Skeletal muscle tissue (tissue), 4 donors: ENCODE results near the gene UMAD1. TPM values are rescaled to one million over a fixed set of nuclear protein-coding genes. Genes with fewer than 3 reads are reported as not detected.

ENCODE experiments used
- H3K27ac ChIP-seq: one replicate; pipeline ENCODE4 v1.7.0; 2013; ENCODE audit warnings: mild to moderate bottlenecking, low read depth, low read length, inconsistent platforms
- H3K27me3 ChIP-seq, 3 donors: one replicate each; pipeline ENCODE4 v1.7.0; 2013; ENCODE audit warnings: low read length in 3 of 3; ENCODE audit not compliant: control insufficient read depth in 3 of 3, insufficient read depth in 3 of 3
- H3K36me3 ChIP-seq, 3 donors: one replicate each; pipeline ENCODE4 v1.7.0; 2013; ENCODE audit warnings: low read length in 3 of 3; ENCODE audit not compliant: control insufficient read depth in 3 of 3, insufficient read depth in 3 of 3
- H3K4me1 ChIP-seq, 3 donors: one replicate each; pipeline ENCODE4 v1.7.0; 2013; ENCODE audit warnings: low read length in 3 of 3, mild to moderate bottlenecking in 3 of 3; ENCODE audit not compliant: control insufficient read depth in 3 of 3, insufficient read depth in 3 of 3
- H3K4me3 ChIP-seq, 3 donors: one replicate each; pipeline ENCODE4 v1.7.0; 2013; ENCODE audit warnings: low read length in 3 of 3
- H3K9ac ChIP-seq, 3 donors: one replicate each; pipeline ENCODE4 v1.7.0; 2013; ENCODE audit warnings: low read length in 3 of 3, mild to moderate bottlenecking in 3 of 3, moderate library complexity in 2 of 3, low read depth in 1 of 3
- H3K9me3 ChIP-seq, 3 donors: one replicate each; pipeline ENCODE4 v1.7.0; 2013; ENCODE audit warnings: low read length in 3 of 3; ENCODE audit not compliant: control insufficient read depth in 3 of 3
- total RNA-seq: library from RNA; depleted of rRNA; stranded (reverse); fragments of >200 nt; gene quantifications from one replicate; pipeline ENCODE4 v1.2.3, GENCODE V29; 2014
- donor health status: Osteomylitis.

UMAD1 gene
- total RNA-seq, 1 donor from 2014 or later, result 5.2 TPM

DNA sequence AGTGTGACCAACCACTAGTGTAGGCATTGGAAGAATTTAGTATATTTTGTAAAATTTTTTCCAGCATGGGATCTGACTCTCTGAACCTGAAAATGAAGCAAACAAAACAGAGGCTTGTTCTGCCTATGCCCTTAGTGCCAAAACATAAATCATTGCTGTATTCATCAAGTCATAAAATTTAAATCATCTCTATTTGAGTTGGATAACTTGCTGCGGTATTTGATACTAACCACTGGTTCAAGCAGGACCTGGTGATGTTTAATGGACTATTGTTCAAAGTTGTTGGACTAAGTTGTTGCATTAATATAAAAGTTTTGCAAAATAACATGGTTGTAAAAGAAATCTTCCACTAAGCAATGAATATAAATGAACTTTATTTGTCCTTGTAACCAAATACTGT, 97.6 kb downstream of the UMAD1 start:
- Histone ChIP-seq H3K36me3 (no peaks in the 10 kb centered on the region), H3K4me1 (peaks cover 0 to 3% (median 2%) of the 10 kb centered on the region in 3 donors), H3K4me3 (no peak overlapping the region), H3K27me3 (no peaks in the 10 kb centered on the region), H3K27ac (no peak overlapping the region), H3K9me3 (no peaks in the 10 kb centered on the region), H3K9ac (no peak overlapping the region)

DNA sequence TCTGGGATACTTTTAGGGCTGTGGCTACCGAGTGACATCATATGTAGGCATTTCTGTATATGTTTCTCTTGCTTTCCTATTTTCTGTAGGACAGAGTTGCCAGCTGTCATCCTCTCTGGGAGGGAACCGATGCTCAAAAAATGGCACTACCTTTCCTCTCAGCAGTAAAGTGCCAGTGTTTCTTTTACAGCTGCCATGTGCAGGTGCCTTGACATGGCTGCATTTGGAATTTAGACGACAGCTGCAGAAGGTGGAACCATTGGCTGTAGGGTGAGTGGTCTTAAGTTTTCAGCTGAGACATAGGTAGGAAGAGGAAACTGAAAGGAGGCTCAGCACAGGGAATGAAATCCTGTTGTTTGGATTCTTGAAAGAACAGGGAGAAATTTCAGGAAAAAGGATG, 98.1 kb downstream of the UMAD1 start:
- H3K27me3 ChIP-seq, result no peaks in the 10 kb centered on the region
- peaks cover 0 to 3% (median 2%) of the 10 kb centered on the region in 3 donors for H3K4me1 ChIP-seq
- H3K4me3 ChIP-seq, result no peak overlapping the region
- no peak overlapping the region for H3K9ac ChIP-seq
- H3K9me3 ChIP-seq, result no peaks in the 10 kb centered on the region
- no peaks in the 10 kb centered on the region for H3K36me3 ChIP-seq
- H3K27ac ChIP-seq, result no peak overlapping the region

DNA sequence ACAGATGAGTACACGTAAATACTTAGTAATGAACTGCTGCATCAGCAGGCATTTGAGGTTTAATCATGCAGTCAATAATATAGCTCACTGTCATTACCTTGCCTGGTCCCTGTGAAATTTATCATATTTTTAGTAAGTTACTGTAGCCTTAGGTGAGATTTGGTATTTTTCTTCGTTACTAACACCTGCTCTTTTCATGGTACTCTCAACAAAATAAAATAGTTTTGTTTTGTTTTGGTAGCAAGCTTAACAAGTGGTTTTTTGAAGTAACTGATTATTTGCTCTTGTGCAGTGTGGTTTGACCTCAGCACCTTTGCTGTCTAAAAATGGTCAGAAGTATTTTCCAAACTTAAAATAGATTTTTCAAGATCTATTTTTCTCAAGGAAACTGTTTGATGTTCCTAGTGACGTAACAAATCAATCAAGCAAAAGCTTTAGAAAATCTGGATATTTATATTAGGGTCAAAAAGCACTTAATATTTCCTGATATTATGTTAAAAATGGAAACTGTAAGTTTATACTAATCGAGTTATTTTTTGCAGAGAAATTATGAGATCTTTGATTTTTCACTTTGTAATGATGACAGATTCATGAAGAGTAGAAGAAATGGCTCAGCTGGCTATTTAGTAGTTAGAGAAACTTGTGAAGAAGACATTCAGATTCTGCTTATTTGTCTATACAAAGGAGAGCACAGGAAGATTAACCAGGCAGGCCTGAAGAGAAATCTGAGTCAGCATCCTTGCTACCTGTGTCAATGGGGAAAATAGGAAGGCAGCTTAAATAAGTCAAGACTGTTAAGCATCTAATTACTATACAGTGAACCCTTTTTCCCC, 98.9 kb downstream of the UMAD1 start:
- Histone ChIP-seq H3K9ac (no peak overlapping the region), H3K9me3 (no peaks in the 10 kb centered on the region), H3K27me3 (no peaks in the 10 kb centered on the region), H3K4me1 (peaks cover 0 to 3% (median 2%) of the 10 kb centered on the region in 3 donors), H3K36me3 (no peaks in the 10 kb centered on the region), H3K4me3 (no peak overlapping the region), H3K27ac (no peak overlapping the region)

DNA sequence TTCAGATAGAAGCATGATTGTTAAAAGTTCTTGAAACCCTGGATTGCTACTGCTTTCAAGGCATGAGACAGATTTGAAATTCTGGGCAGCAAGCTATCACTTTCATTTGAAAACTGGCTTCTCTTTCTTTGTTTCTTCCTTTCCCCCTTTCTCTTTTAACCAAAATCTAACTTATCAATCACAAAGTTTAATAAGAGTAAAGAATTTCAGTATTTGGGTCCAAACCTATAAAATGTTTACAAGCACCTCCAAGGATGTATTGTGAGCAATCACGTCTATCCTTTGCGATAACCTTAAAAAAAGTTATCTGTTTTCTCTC, 99.4 kb downstream of the UMAD1 start:
- H3K4me1 ChIP-seq, result peaks cover 0 to 3% (median 2%) of the 10 kb centered on the region in 3 donors
- H3K9ac ChIP-seq, result no peak overlapping the region
- no peaks in the 10 kb centered on the region for H3K27me3 ChIP-seq
- H3K4me3 ChIP-seq, result no peak overlapping the region
- H3K36me3 ChIP-seq, result no peaks in the 10 kb centered on the region
- H3K9me3 ChIP-seq, result no peaks in the 10 kb centered on the region
- H3K27ac ChIP-seq, result no peak overlapping the region

DNA sequence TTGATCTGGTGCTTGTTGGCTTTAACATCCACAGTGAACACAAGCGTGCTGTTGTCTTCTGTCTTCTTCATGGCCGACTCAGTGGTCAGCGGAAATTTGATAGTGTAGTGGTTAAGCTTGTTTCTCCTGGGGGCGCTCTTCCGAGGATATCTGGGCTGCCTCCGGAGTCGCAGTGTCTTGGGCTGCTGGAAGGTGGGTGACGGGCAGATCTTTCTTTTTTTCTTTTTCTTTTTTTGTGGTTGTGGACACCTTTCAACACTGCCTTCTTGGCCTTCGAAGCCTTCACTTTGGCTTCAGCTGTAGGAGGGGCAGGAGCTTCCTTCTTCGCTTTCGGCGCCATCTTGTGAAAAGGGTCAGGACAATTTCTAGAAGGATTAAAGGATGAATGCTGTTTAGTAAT, 101.7 kb downstream of the UMAD1 start:
- no peak overlapping the region for H3K27ac ChIP-seq
- no peaks in the 10 kb centered on the region for H3K36me3 ChIP-seq
- H3K9ac ChIP-seq, result no peak overlapping the region
- no peak overlapping the region for H3K4me3 ChIP-seq
- no peaks in the 10 kb centered on the region for H3K27me3 ChIP-seq
- no peaks in the 10 kb centered on the region for H3K9me3 ChIP-seq
- peaks cover 0 to 3% (median 2%) of the 10 kb centered on the region in 3 donors for H3K4me1 ChIP-seq

DNA sequence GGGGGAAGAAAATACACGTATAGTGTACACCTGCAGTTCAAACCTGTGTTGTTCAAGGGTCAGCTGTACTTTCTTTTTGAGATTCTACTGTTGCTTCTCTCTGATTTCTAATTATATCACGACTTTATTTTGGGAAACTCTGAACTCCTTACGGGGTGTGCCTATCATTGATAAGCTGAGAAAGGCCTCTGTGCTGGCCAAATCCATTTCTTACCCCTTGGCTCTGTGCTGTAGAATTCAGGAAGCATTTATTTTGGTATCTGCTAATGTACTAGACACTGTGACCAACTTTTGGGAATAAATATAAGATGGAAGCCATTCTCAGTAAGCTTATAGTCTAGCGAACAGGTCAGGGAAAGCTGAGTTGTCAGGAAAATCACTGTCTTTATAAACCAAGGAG, 104.7 kb downstream of the UMAD1 start:
- H3K4me1 ChIP-seq, result no peaks in the 10 kb centered on the region

DNA sequence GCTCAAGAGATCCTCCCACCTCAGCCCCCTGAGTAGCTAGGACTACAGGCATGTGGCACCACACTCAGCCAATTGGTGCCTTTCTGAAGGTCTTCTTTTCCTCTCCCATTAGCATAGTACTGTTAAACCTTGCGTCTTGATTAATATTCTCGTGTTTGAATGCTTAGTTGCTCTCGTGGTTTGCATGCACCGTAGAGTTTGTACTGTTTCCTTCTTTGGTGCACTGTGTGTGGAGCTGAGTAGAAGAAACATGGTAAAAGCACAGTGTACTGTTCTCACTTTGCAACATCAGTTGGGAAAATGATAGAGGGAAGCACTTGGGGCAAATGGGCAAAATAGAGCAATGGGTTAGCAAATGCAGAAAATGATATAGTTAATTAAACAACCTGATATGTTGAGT, 105.4 kb downstream of the UMAD1 start:
- no peak overlapping the region for H3K9ac ChIP-seq

More for the DNA sequence above, 104.7 kb downstream of the UMAD1 start:
- no peak overlapping the region for H3K9ac ChIP-seq
- no peak overlapping the region for H3K4me3 ChIP-seq
- H3K9me3 ChIP-seq, result no peaks in the 10 kb centered on the region
- H3K27ac ChIP-seq, result no peak overlapping the region
- no peaks in the 10 kb centered on the region for H3K36me3 ChIP-seq
- H3K27me3 ChIP-seq, result no peaks in the 10 kb centered on the region

DNA sequence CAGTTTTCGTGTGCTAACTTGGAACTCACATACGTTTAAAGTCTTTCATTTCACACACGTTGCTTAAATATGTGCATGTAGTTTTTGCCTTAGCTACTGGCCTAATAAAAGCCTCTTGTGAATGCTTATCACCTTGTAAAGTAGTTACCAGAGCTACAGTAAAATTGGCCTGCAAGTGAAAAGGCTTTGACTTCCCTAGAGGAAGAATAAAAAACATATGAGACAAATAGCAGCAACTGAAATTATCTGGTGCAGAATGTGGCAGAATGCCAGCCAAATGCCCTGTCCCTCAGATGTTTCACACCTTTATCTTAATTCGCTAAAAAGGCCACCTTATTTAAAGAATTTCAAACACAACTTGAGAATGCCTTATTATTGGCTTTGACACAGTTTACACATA, 105.9 kb downstream of the UMAD1 start:
- Histone ChIP-seq H3K36me3 (no peaks in the 10 kb centered on the region), H3K9ac (no peak overlapping the region), H3K4me3 (no peak overlapping the region), H3K27me3 (no peaks in the 10 kb centered on the region), H3K9me3 (no peaks in the 10 kb centered on the region), H3K27ac (no peak overlapping the region), H3K4me1 (no peaks in the 10 kb centered on the region)

More for the DNA sequence above, 105.4 kb downstream of the UMAD1 start:
- Histone ChIP-seq H3K27me3 (no peaks in the 10 kb centered on the region), H3K4me1 (no peaks in the 10 kb centered on the region), H3K36me3 (no peaks in the 10 kb centered on the region), H3K9me3 (no peaks in the 10 kb centered on the region), H3K27ac (no peak overlapping the region), H3K4me3 (no peak overlapping the region)

DNA sequence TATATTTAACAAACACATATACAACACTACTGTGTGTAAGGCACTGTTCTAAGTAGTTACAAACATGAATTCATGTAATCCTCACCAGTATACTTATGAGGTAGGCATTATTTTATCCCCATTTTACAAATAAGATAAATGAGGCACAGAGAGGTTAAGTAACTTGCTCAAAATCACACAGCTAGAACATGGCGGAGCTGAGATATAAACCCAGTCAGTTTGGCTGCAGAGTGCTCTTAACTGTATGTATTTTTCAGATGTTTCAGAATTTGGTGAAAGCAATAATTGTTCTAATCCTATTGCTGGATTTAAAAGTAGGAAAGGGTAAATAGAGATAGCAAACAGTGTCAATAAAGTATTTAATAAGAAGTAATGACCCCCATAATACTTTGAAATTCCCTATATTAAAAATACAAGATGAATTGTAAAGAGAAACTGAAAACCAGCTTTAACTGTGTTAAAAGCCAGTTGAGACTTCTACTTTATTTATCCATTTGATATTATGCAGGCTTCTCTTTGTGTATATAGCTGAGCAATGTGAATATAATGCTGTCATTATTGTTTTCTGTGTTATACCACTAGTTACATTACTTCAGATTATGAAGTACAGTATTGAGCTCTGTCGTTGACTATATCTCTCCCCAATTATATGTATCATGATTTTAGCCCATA, 110.2 kb downstream of the UMAD1 start:
- H3K27me3 ChIP-seq, result no peaks in the 10 kb centered on the region
- H3K9ac ChIP-seq, result no peak overlapping the region
- H3K4me3 ChIP-seq, result no peak overlapping the region
- no peaks in the 10 kb centered on the region for H3K4me1 ChIP-seq
- H3K27ac ChIP-seq, result no peak overlapping the region
- no peaks in the 10 kb centered on the region for H3K9me3 ChIP-seq
- H3K36me3 ChIP-seq, result no peaks in the 10 kb centered on the region
